MCF 10A (cell line): ENCODE measurements around the gene WDFY4. TPM values are rescaled to one million over a fixed set of nuclear protein-coding genes. Genes with fewer than 3 reads are reported as not detected.

Experiments used
- BruUV-seq: library from RNA; stranded (reverse); fragments of 400-500 nt; replicated peaks from 2 replicates; lab custom pipeline; 2021; lab: Mats Ljungman, UMichigan
- CTCF ChIA-PET: fragments of 300-600 bp; sonication (Branson Sonifier 250); formaldehyde crosslinking; extraction: SDS; loops from one replicate; lab custom pipeline; 2021; ENCODE audit warnings: antibody characterized with exemption, inconsistent platforms; lab: Yijun Ruan, JAX
- POLR2A ChIA-PET: fragments of 300-600, 350-650 bp; sonication (Branson Sonifier 250); formaldehyde crosslinking; extraction: SDS; loops from one replicate; lab custom pipeline; 2020; ENCODE audit warnings: antibody characterized with exemption, inconsistent platforms; lab: Yijun Ruan, JAX
- DNase-seq: peaks from one replicate; pipeline ENCODE4 v3.0.0-alpha.2; 2018; ENCODE audit not compliant: unreplicated experiment
- H3K27ac Mint-ChIP-seq: one replicate; pipeline ENCODE4 v1.8.0; 2022; ENCODE audit warnings: mild to moderate bottlenecking, low read depth, mixed read lengths; ENCODE audit not compliant: unreplicated experiment
- H3K27me3 Mint-ChIP-seq: one replicate; pipeline ENCODE4 v1.8.0; 2022; ENCODE audit warnings: mixed read lengths; ENCODE audit not compliant: insufficient read depth, unreplicated experiment
- H3K36me3 Mint-ChIP-seq: one replicate; pipeline ENCODE4 v1.8.0; 2022; ENCODE audit warnings: mild to moderate bottlenecking, moderate library complexity, mixed read lengths; ENCODE audit not compliant: insufficient read depth, unreplicated experiment
- H3K4me1 Mint-ChIP-seq: one replicate; pipeline ENCODE4 v1.8.0; 2022; ENCODE audit warnings: mixed read lengths; ENCODE audit not compliant: insufficient read depth, unreplicated experiment
- H3K4me3 Mint-ChIP-seq: one replicate; pipeline ENCODE4 v1.8.0; 2022; ENCODE audit warnings: mild to moderate bottlenecking, moderate library complexity, mixed read lengths; ENCODE audit not compliant: unreplicated experiment
- H3K9me3 Mint-ChIP-seq: one replicate; pipeline ENCODE4 v1.8.0; 2022; ENCODE audit warnings: mixed read lengths; ENCODE audit not compliant: unreplicated experiment
- CTCF ChIP-seq: fragments of 200-600 bp; IDR thresholded peaks from one replicate; pipeline ENCODE4 v1.8.0; 2022; ENCODE audit warnings: antibody characterized with exemption, mild to moderate bottlenecking; ENCODE audit not compliant: unreplicated experiment
- intact Hi-C: fragments of 100-400 bp; cut with micrococcal nuclease; formaldehyde crosslinking; loops from 2 replicates; pipeline ENCODE4 v1.14.1; 2022
- total RNA-seq: library from RNA; stranded (reverse); gene quantifications from 2 replicates; pipeline ENCODE4 v1.2.3, GENCODE V29; 2022

The WDFY4 gene
- total RNA-seq, 1 experiment from 2014 or later, result not detected

- no TSS peak for BruUV-seq
- Mint-ChIP-seq H3K9me3 (no peaks in the 10 kb centered on the region), H3K4me1 (peaks cover 6% of the 10 kb centered on the region), H3K27me3 (peaks cover 17% of the 10 kb centered on the region), H3K36me3 (no peaks in the 10 kb centered on the region), H3K27ac (no peak overlapping the region), H3K4me3 (no peak overlapping the region)
- intact Hi-C loops, result no loop called here
- no peak for DNase-seq
- ChIA-PET CTCF (interaction anchor here (1.4 kb wide), 1 partner anchor 161 kb away, joined by 4 read pairs; no protein-coding TSS in a partner anchor), POLR2A (no interaction called here)
- no peak for TF ChIP-seq CTCF
These were observed 132.5 kb downstream of the WDFY4 start for GRCh38 chr10:48817141-48817540.

GRCh38 chr10:48818081-48818480, 133.4 kb downstream of the WDFY4 start:
- no peaks in the 10 kb centered on the region for H3K9me3 Mint-ChIP-seq
- peaks cover 6% of the 10 kb centered on the region for H3K4me1 Mint-ChIP-seq
- intact Hi-C loops, result no loop called here
- CTCF ChIA-PET, result interaction anchor here (0.7 to 0.9 kb wide), 2 partner anchors 73 to 162 kb away, joined by 3 to 4 read pairs; no protein-coding TSS in a partner anchor
- no peak overlapping the region for H3K4me3 Mint-ChIP-seq
- no peaks in the 10 kb centered on the region for H3K36me3 Mint-ChIP-seq
- no TSS peak for BruUV-seq
- peaks cover 26% of the 10 kb centered on the region for H3K27me3 Mint-ChIP-seq
- no peak for TF ChIP-seq CTCF
- no peak overlapping the region for H3K27ac Mint-ChIP-seq
- DNase-seq, result peak; percentile 4
- POLR2A ChIA-PET, result no interaction called here

- BruUV-seq, result no TSS peak
- TF ChIP-seq CTCF, result no peak
These were observed 134.3 kb downstream of the WDFY4 start for GRCh38 chr10:48818861-48819520.

GRCh38 chr10:48819783-48820182, 135.1 kb downstream of the WDFY4 start:
- Mint-ChIP-seq H3K4me1 (peaks cover 4% of the 10 kb centered on the region), H3K27ac (no peak overlapping the region), H3K36me3 (no peaks in the 10 kb centered on the region), H3K27me3 (peaks cover 38% of the 10 kb centered on the region), H3K9me3 (no peaks in the 10 kb centered on the region), H3K4me3 (no peak overlapping the region)
- ChIA-PET POLR2A (interaction anchor here (0.6 kb wide), 1 partner anchor 14 kb away, joined by 3 read pairs; no protein-coding TSS in a partner anchor), CTCF (no interaction called here)
- DNase-seq, result no peak
- TF ChIP-seq CTCF, result no peak
- no TSS peak for BruUV-seq
- intact Hi-C loops, result no loop called here

More at GRCh38 chr10:48818861-48819520, 134.3 kb downstream of the WDFY4 start:
- no peaks in the 10 kb centered on the region for H3K36me3 Mint-ChIP-seq
- peaks cover 6% of the 10 kb centered on the region for H3K4me1 Mint-ChIP-seq
- ChIA-PET CTCF (no interaction called here), POLR2A (no interaction called here)
- peaks cover 30% of the 10 kb centered on the region for H3K27me3 Mint-ChIP-seq
- intact Hi-C loops, result no loop called here
- no peak overlapping the region for H3K4me3 Mint-ChIP-seq
- H3K9me3 Mint-ChIP-seq, result no peaks in the 10 kb centered on the region
- no peak overlapping the region for H3K27ac Mint-ChIP-seq
- no peak for DNase-seq
